Measurements from ENCODE around the gene UQCRFS1. TPM values are rescaled to one million over a fixed set of nuclear protein-coding genes. Genes with fewer than 3 reads are reported as not detected.

UQCRFS1 gene
- total RNA-seq, 1 experiment from 2014 or later = 44.4 TPM

- no TSS peak for BruUV-seq (replicated peaks)
- POLR2A ChIA-PET = interaction anchor here (0.7 kb wide), 1 partner anchor 10 kb away, joined by 3 read pairs; the partner anchor contains the start of gene UQCRFS1
These were observed 10.7 kb downstream of the UQCRFS1 start for GRCh38 chr19:29202281-29202680.

GRCh38 chr19:29201855-29202254 lies 11.1 kb downstream of the UQCRFS1 start:
- Mint-ChIP-seq H3K27me3 (ENCODE audit: insufficient read depth, unreplicated experiment) (no peaks in the 10 kb centered on the region), H3K9me3 (ENCODE audit: unreplicated experiment) (peaks cover 7% of the 10 kb centered on the region), H3K27ac (ENCODE audit: low read depth, unreplicated experiment) (no peak overlapping the region), H3K36me3 (ENCODE audit: insufficient read depth, unreplicated experiment) (peaks cover 22% of the 10 kb centered on the region), H3K4me3 (ENCODE audit: unreplicated experiment) (no peak overlapping the region), H3K4me1 (ENCODE audit: insufficient read depth, unreplicated experiment) (no peaks in the 10 kb centered on the region)
- ChIA-PET POLR2A (interaction anchor here (0.6 to 0.7 kb wide), 2 partner anchors 11 to 12 kb away, joined by 3 read pairs; partner anchors contain the start of gene UQCRFS1), CTCF (interaction anchor here (0.7 to 0.8 kb wide), 4 partner anchors 10 to 459 kb away, joined by 3 to 4 read pairs (median 3); no protein-coding TSS in a partner anchor)
- TF ChIP-seq CTCF (IDR thresholded peaks at IDR 0.05; ENCODE audit: unreplicated experiment) = no peak
- DNase-seq (ENCODE audit: unreplicated experiment) = no peak
- intact Hi-C loops (cut with micrococcal nuclease) = no loop called here
- BruUV-seq (replicated peaks) = no TSS peak

More at GRCh38 chr19:29202281-29202680, 10.7 kb downstream of the UQCRFS1 start:
- DNase-seq (ENCODE audit: unreplicated experiment) = no peak
- CTCF ChIA-PET = interaction anchor here (0.7 to 0.8 kb wide), 2 partner anchors 10 to 17 kb away, joined by 3 to 4 read pairs; no protein-coding TSS in a partner anchor
- TF ChIP-seq CTCF (IDR thresholded peaks at IDR 0.05; ENCODE audit: unreplicated experiment) = no peak
- Mint-ChIP-seq H3K9me3 (ENCODE audit: unreplicated experiment) (peaks cover 7% of the 10 kb centered on the region), H3K4me1 (ENCODE audit: insufficient read depth, unreplicated experiment) (no peaks in the 10 kb centered on the region), H3K27ac (ENCODE audit: low read depth, unreplicated experiment) (no peak overlapping the region), H3K36me3 (ENCODE audit: insufficient read depth, unreplicated experiment) (peaks cover 26% of the 10 kb centered on the region), H3K27me3 (ENCODE audit: insufficient read depth, unreplicated experiment) (no peaks in the 10 kb centered on the region), H3K4me3 (ENCODE audit: unreplicated experiment) (no peak overlapping the region)
- intact Hi-C loops (cut with micrococcal nuclease) = no loop called here

- no peaks in the 10 kb centered on the region for H3K36me3 Mint-ChIP-seq (ENCODE audit: insufficient read depth, unreplicated experiment)
- H3K4me1 Mint-ChIP-seq (ENCODE audit: insufficient read depth, unreplicated experiment) = no peaks in the 10 kb centered on the region
- CTCF ChIA-PET = interaction anchor here (0.6 kb wide), 1 partner anchor 11 kb away, joined by 3 read pairs; no protein-coding TSS in a partner anchor
- no TSS peak for BruUV-seq (replicated peaks)
- intact Hi-C loops (cut with micrococcal nuclease) = no loop called here
- H3K27me3 Mint-ChIP-seq (ENCODE audit: insufficient read depth, unreplicated experiment) = no peaks in the 10 kb centered on the region
- H3K27ac Mint-ChIP-seq (ENCODE audit: low read depth, unreplicated experiment) = no peak overlapping the region
- DNase-seq (ENCODE audit: unreplicated experiment) = no peak
- no peak overlapping the region for H3K4me3 Mint-ChIP-seq (ENCODE audit: unreplicated experiment)
- peaks cover 8% of the 10 kb centered on the region for H3K9me3 Mint-ChIP-seq (ENCODE audit: unreplicated experiment)
- POLR2A ChIA-PET = no interaction called here
- TF ChIP-seq CTCF (IDR thresholded peaks at IDR 0.05; ENCODE audit: unreplicated experiment) = no peak
These were observed 18.3 kb downstream of the UQCRFS1 start for GRCh38 chr19:29194658-29195057.

- H3K4me3 Mint-ChIP-seq (ENCODE audit: unreplicated experiment) = no peak overlapping the region
- H3K9me3 Mint-ChIP-seq (ENCODE audit: unreplicated experiment) = peaks cover 6% of the 10 kb centered on the region
- H3K27me3 Mint-ChIP-seq (ENCODE audit: insufficient read depth, unreplicated experiment) = no peaks in the 10 kb centered on the region
- ChIA-PET CTCF (interaction anchor here (0.5 to 1.0 kb wide), 3 partner anchors 20 to 47 kb away, joined by 3 read pairs; no protein-coding TSS in a partner anchor), POLR2A (interaction anchor here (1.0 to 1.6 kb wide), 2 partner anchors 11 to 19 kb away, joined by 4 read pairs; no protein-coding TSS in a partner anchor)
- no peak for TF ChIP-seq CTCF (IDR thresholded peaks at IDR 0.05; ENCODE audit: unreplicated experiment)
- intact Hi-C loops (cut with micrococcal nuclease) = no loop called here
- no peaks in the 10 kb centered on the region for H3K4me1 Mint-ChIP-seq (ENCODE audit: insufficient read depth, unreplicated experiment)
- no peak overlapping the region for H3K27ac Mint-ChIP-seq (ENCODE audit: low read depth, unreplicated experiment)
- no peak for DNase-seq (ENCODE audit: unreplicated experiment)
- H3K36me3 Mint-ChIP-seq (ENCODE audit: insufficient read depth, unreplicated experiment) = no peaks in the 10 kb centered on the region
- BruUV-seq (replicated peaks) = no TSS peak
These were observed 19.8 kb downstream of the UQCRFS1 start for GRCh38 chr19:29193155-29193554.

Measured in MCF 10A (cell line).